GM12878 (cell line): ENCODE measurements around the gene PRCD. TPM values are rescaled to one million over a fixed set of nuclear protein-coding genes. Genes with fewer than 3 reads are reported as not detected.
A peak's percentile ranks its signal among the peaks of the same experiment; 100 is the strongest.

Experiments used
- ATAC-seq: fragments of 200-7000 bp; cut with Tn5 transposase; 3 replicates; pipeline ENCODE4 v1.9.1; 2020; ENCODE audit warnings: mild to moderate bottlenecking, moderate library complexity
- BruUV-seq: library from RNA; stranded (reverse); fragments of 400-500 nt; replicated peaks from 2 replicates; lab custom pipeline; 2021; lab: Mats Ljungman, UMichigan
- CTCF ChIA-PET: fragments of 300-600 bp; sonication (Branson Sonifier 250); formaldehyde crosslinking; extraction: SDS; loops from one replicate; lab custom pipeline; 2021; ENCODE audit warnings: inconsistent platforms; lab: Yijun Ruan, JAX
- POLR2A ChIA-PET: fragments of 350-600 bp; formaldehyde crosslinking; extraction: SDS; loops from one replicate; lab custom pipeline; 2021; ENCODE audit warnings: inconsistent platforms; lab: Charles Lee
- RAD21 ChIA-PET: fragments of 300-600 bp; sonication (Branson Sonifier 250); formaldehyde crosslinking; loops from one replicate; lab custom pipeline; 2023; ENCODE audit warnings: antibody characterized with exemption; ENCODE audit not compliant: unreplicated experiment; lab: Charles Lee
- SMC1A ChIA-PET: fragments of 300-600 bp; sonication (Branson Sonifier 250); formaldehyde crosslinking; loops from one replicate; lab custom pipeline; 2023; ENCODE audit not compliant: unreplicated experiment, uncharacterized antibody; lab: Charles Lee
- DNase-seq: peaks from one replicate; pipeline ENCODE4 v3.0.0-alpha.2; 2011; ENCODE audit warnings: low read depth, low spot score
- FAIRE-seq: peaks from 3 replicates; lab custom pipeline; 2011; peaks lifted over from hg19 to GRCh38; lab: Jason Lieb, UNC
- H2AFZ ChIP-seq: 2 replicates; pipeline ENCODE4 v1.6.0; 2011; ENCODE audit warnings: low read depth, low read length, control low read depth; ENCODE audit not compliant: control insufficient read depth
- H3K27ac ChIP-seq: 2 replicates; pipeline ENCODE4 v1.5.1; 2011; ENCODE audit warnings: control low read depth; ENCODE audit not compliant: control insufficient read depth, insufficient read depth
- H3K27me3 ChIP-seq, 2 experiments: replicated peaks in 1 of 2; 2 replicates each; pipeline versions ENCODE4 v1.6.0 to v1.6.1; 2011; ENCODE audit warnings: low read length in 1 of 2; ENCODE audit not compliant: control insufficient read depth in 2 of 2, insufficient read depth in 2 of 2
- H3K36me3 ChIP-seq, 2 experiments: 2 replicates each; pipeline ENCODE4 v1.5.1; 2011; ENCODE audit warnings: low read length in 1 of 2; ENCODE audit not compliant: control insufficient read depth in 2 of 2, insufficient read depth in 2 of 2
- H3K4me1 ChIP-seq: 2 replicates; pipeline ENCODE4 v1.6.1; 2011; ENCODE audit warnings: mild to moderate bottlenecking, low read length, moderate library complexity, mixed read lengths; ENCODE audit not compliant: control insufficient read depth, insufficient read depth
- H3K4me2 ChIP-seq: 2 replicates; pipeline ENCODE4 v1.6.0; 2011; ENCODE audit warnings: control low read depth; ENCODE audit not compliant: control insufficient read depth, insufficient read depth
- H3K4me3 ChIP-seq: fragments of 200-600 bp; sonication (generic); 2 replicates; pipeline ENCODE4 v1.5.1; 2016
- H3K79me2 ChIP-seq: 2 replicates; pipeline ENCODE4 v1.6.0; 2011; ENCODE audit warnings: low read length; ENCODE audit not compliant: control insufficient read depth, insufficient read depth
- H3K9ac ChIP-seq: 2 replicates; pipeline ENCODE4 v1.8.0; 2011; ENCODE audit warnings: low read length, control low read depth, mixed read lengths; ENCODE audit not compliant: control insufficient read depth, insufficient read depth
- H3K9me3 ChIP-seq: replicated peaks from 3 replicates; pipeline ENCODE4 v1.5.1; 2011; ENCODE audit warnings: mild to moderate bottlenecking, low read length; ENCODE audit not compliant: control insufficient read depth, insufficient read depth
- H4K20me1 ChIP-seq: 2 replicates; pipeline ENCODE4 v1.6.0; 2011; ENCODE audit not compliant: control insufficient read depth, insufficient read depth
- BHLHE40 ChIP-seq, 2 experiments: fragments of 450-650 bp in 1 of 2; IDR thresholded peaks; 2 replicates each; pipeline ENCODE4 v1.6.1; 2011 to 2017; ENCODE audit warnings: low read depth in 2 of 2, borderline replicate concordance in 1 of 2, improper control_type of control experiment in 1 of 2, low read length in 1 of 2, mild to moderate bottlenecking in 1 of 2
- CEBPB ChIP-seq, 2 experiments: fragments of 150-350 bp in 1 of 2; IDR thresholded peaks; 2 replicates each; pipeline ENCODE4 v1.6.1; 2012 to 2014; ENCODE audit warnings: low read depth in 2 of 2, low read length in 2 of 2, borderline replicate concordance in 1 of 2, inconsistent platforms in 1 of 2
- FOXM1 ChIP-seq: IDR thresholded peaks from 2 replicates; pipeline ENCODE4 v1.6.1; 2012; ENCODE audit warnings: low read depth, mild to moderate bottlenecking, inconsistent platforms, low read length, moderate library complexity
- JUND ChIP-seq: IDR thresholded peaks from 2 replicates; pipeline ENCODE4 v1.6.1; 2012; ENCODE audit warnings: low read depth, mild to moderate bottlenecking, low read length, improper control_type of control experiment, moderate library complexity
- MEF2A ChIP-seq: IDR thresholded peaks from 2 replicates; pipeline ENCODE4 v1.6.1; 2011; ENCODE audit warnings: low read depth, mild to moderate bottlenecking, low read length, moderate library complexity; ENCODE audit not compliant: insufficient read depth
- PAX5 ChIP-seq: IDR thresholded peaks from 2 replicates; pipeline ENCODE4 v1.6.1; 2011; ENCODE audit warnings: low read depth, low read length, borderline replicate concordance
- ZNF217 ChIP-seq: fragments of 450-650 bp; IDR thresholded peaks from 2 replicates; pipeline ENCODE4 v1.6.1; 2017; ENCODE audit warnings: antibody characterized with exemption, mild to moderate bottlenecking
- WGBS: methylation state at CpG from one replicate; pipeline ENCODE4 v1.1.6; 2016; ENCODE audit warnings: low lambda C conversion rate; ENCODE audit not compliant: insufficient replicate concordance, insufficient coverage; ENCODE audit errors: missing lambda C conversion rate; 5-methylcytosine and 5-hydroxymethylcytosine counted together
- in situ Hi-C: fragments of 300-500 bp; cut with MboI; formaldehyde crosslinking; loops from 9 replicates; pipeline ENCODE4 v1.14.3; 2018; ENCODE audit warnings: mixed read lengths
- intact Hi-C: fragments of 100-400 bp; cut with micrococcal nuclease; formaldehyde crosslinking; loops from one replicate; pipeline ENCODE4 v1.14.2; 2022; ENCODE audit not compliant: unreplicated experiment
- polyA plus RNA-seq, 11 experiments: library from polyadenylated mRNA; depleted of rRNA in 4 of 11; unstranded in 6 of 11; stranded (reverse) in 5 of 11; fragments of >200 nt; fragmentation: Nextera tagmentation in 4 of 11; fragmentation: Illumina TruSeq in 1 of 11; extraction: Ambion mirVana in 4 of 11; extraction: Trizol in 1 of 11; gene quantifications; 1 replicate in 1 of 11; 2 replicates in 10 of 11; pipeline versions ENCODE4 v1.2.1 to v1.2.3, GENCODE V29; 2011 to 2016; ENCODE audit warnings: inconsistent platforms in 2 of 11, missing spikeins in 2 of 11, low read depth in 1 of 11
- total RNA-seq, 4 experiments: library from RNA; depleted of rRNA in 3 of 4; stranded (reverse); fragments of >200 nt in 3 of 4; fragmentation: Illumina TruSeq in 1 of 4; extraction: Trizol in 1 of 4; gene quantifications; 2 replicates each; pipeline versions ENCODE4 v1.2.1 to v1.2.3, GENCODE V29; 2013 to 2021

The PRCD gene
- total and polyA plus RNA-seq, 10 of the 15 experiments (the other 5 are each of a cell fraction or from before 2014, with no cell fraction given), result 0.18 to 0.95 (median 0.34) TPM; not detected in 4

- TF ChIP-seq ZNF217, result no peak
- no peak for TF ChIP-seq BHLHE40 (IDR thresholded peaks at IDR 0.05; ENCODE audit: borderline replicate concordance in 1 of 2, low read depth in 2 of 2, low read length in 1 of 2)
- TF ChIP-seq JUND, result no peak
- TF ChIP-seq FOXM1, result no peak
- no peak for TF ChIP-seq MEF2A
- TF ChIP-seq, all 136 proteins: peak for 0
These were observed 11.8 kb downstream of the PRCD start (continued) for GRCh38 chr17:76551685-76552084.

- ChIA-PET RAD21 (interaction anchor here (2.8 kb wide), 1 partner anchor 71 kb away, joined by 9 read pairs; no protein-coding TSS in a partner anchor), POLR2A (no interaction called here), CTCF (interaction anchor here (0.9 to 7.9 kb wide), 4 partner anchors 30 to 128 kb away, joined by 3 to 46 read pairs (median 7); no protein-coding TSS in a partner anchor), SMC1A (interaction anchor here (3.9 kb wide), 1 partner anchor 25 kb away, joined by 16 read pairs; no protein-coding TSS in a partner anchor)
- TF ChIP-seq PAX5, result 0 out of 2 replicates have a peak, but pooled peaks have one; percentile 14
- TF ChIP-seq CEBPB (IDR thresholded peaks at IDR 0.05; ENCODE audit: borderline replicate concordance in 1 of 2, low read depth in 2 of 2, low read length in 2 of 2), result no peak
- FAIRE-seq (no peak), ATAC-seq (no peak), DNase-seq (no peak)
- Histone ChIP-seq H3K79me2 (peaks cover 19% of the 10 kb centered on the region), H3K27me3 (no peaks in the 10 kb centered on the region), H3K4me2 (no peak overlapping the region), H3K9me3 (no peaks in the 10 kb centered on the region), H3K36me3 (no peaks in the 10 kb centered on the region), H3K4me3 (no peak overlapping the region), H3K9ac (no peak overlapping the region), H4K20me1 (no peaks in the 10 kb centered on the region), H2AFZ (no peak overlapping the region), H3K4me1 (no peaks in the 10 kb centered on the region; the same call in 1 of the 2 replicates), H3K27ac (no peak overlapping the region)
- no TSS peak for BruUV-seq
- intact Hi-C loops (no loop called here), in situ Hi-C loops (no loop called here)
- 96% methylated on average over 8 of the region's 8 CpGs for WGBS
These were observed 13.5 kb downstream of the PRCD start for GRCh38 chr17:76553178-76553908.
